ENCODE results near the gene CHST4.

GRCh38 chr16:71536752-71537499 lies 10.7 kb downstream of the CHST4 start:
- no peak for TF ChIP-seq CTCF (IDR thresholded peaks at IDR 0.05)
- no peak for TF ChIP-seq PHF8 (IDR thresholded peaks at IDR 0.05; ENCODE audit: borderline replicate concordance, low read depth)
- no peak for TF ChIP-seq RNF2 (IDR thresholded peaks at IDR 0.05; ENCODE audit: borderline replicate concordance, low read depth)
- TF ChIP-seq SREBF2 (IDR thresholded peaks at IDR 0.05), result no peak
- no peak for TF ChIP-seq POLR2A (IDR thresholded peaks at IDR 0.05; ENCODE audit: low read length)
- TF ChIP-seq RFX5 (IDR thresholded peaks at IDR 0.05), result no peak
- TF ChIP-seq KDM5A (IDR thresholded peaks at IDR 0.05), result no peak
- no peak for TF ChIP-seq REST (IDR thresholded peaks at IDR 0.05)
- TF ChIP-seq EP300 (IDR thresholded peaks at IDR 0.05), result no peak
- no peak for TF ChIP-seq JUNB (IDR thresholded peaks at IDR 0.05)
- no peak for TF ChIP-seq TP53 (CRISPR knock-in tag; IDR thresholded peaks at IDR 0.05)
- TF ChIP-seq MAX (IDR thresholded peaks at IDR 0.05), result no peak
- no peak for TF ChIP-seq MAFK (IDR thresholded peaks at IDR 0.05; ENCODE audit: partially characterized antibody)

All from A549 (cell line).